Stimulated activated CD8-positive, alpha-beta memory T cell treated with anti-CD3 and anti-CD28 coated beads, Interleukin-7, amount 100 ng/mL, for 48 hours (primary cell): ENCODE data around the gene CABCOCO1.
"Not testable (repeated sequence)": the region's sequence is repeated elsewhere in the genome, so short reads cannot be mapped to it uniquely, and the experiment has no call there.

ENCODE experiments used
- DNase-seq, 2 donors: peaks; one replicate each; pipeline ENCODE4 v3.0.0-alpha.2; 2020; ENCODE audit warnings: low read depth in 1 of 2; ENCODE audit errors: extremely low read depth in 1 of 2

Gene CABCOCO1

DNA sequence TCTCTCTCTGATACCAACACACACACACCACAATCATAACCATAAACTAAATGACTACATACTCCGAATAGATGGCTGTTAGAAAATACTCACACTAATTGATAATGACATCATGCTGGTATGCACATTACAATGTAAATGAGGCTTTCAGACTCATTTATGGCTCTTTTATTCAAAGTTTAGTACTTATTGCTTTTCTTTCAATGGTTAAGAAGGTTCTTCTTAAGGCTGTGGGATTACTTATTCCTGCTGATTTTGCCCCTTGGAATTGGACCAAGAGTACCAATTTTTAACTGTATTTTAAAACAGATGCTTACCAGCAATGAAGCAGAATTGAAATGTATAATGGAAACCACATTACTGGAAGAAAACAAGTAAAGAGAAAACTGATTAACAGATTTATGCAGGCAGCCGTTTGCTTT lies 20.6 kb upstream of the CABCOCO1 start:
- no peak for DNase-seq

DNA sequence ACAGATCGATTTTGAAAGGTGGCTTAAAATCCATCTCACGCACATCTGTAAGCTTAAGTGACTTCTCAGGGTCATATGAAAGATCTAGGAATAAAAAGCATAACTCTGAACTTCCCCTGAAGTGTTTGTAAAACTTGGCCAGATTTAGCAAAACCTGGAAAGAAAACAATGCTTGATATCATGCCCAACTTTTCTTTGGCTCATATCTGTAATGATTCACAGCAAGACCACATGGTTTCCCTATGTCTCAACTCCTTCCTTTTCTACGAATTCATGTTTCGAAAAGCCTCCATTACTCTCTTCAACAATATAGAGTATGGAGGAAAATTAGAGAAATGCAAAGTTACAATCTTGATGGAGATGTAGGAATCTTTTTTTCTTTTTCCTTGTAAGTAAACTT lies 20.1 kb upstream of the CABCOCO1 start:
- no peak for DNase-seq

DNA sequence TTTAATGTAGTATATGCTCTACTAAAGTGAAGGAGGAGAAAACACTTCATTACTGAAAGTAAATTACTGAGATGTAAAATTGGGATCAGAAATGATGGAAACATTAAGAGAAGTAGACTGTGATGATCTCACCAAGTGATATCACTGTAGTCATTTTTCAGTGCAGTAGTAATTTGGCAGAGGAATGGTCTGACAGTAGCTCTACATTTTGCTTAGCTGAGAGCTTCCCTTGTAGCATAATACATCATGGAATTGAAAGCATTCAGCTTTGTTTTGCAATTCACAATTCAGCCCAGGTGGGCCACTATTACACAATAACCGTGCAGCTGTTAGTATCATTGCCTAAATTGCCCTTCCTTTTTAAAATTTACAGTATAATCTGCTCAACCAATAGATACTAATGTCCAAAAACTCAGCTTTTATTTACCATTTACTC lies 19.4 kb upstream of the CABCOCO1 start:
- DNase-seq, result no peak

DNA sequence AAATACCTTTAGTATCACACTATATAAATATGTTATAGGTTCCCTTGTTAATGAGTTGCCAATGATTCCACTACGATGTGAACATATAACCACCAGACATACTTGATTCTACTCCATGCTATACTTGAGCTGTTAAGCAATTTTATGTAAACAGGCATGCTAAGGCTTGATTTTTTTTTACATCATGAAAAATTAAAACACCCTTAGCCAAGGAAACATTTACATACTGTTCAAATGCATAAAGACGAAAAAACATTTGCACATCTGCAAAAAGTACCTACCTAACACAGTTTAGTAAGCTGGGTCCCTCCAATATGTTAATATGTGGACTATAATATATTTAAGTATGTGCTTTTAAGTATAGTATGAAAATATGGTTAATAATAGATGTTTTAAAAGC lies 9.0 kb upstream of the CABCOCO1 start:
- DNase-seq, result no peak

DNA sequence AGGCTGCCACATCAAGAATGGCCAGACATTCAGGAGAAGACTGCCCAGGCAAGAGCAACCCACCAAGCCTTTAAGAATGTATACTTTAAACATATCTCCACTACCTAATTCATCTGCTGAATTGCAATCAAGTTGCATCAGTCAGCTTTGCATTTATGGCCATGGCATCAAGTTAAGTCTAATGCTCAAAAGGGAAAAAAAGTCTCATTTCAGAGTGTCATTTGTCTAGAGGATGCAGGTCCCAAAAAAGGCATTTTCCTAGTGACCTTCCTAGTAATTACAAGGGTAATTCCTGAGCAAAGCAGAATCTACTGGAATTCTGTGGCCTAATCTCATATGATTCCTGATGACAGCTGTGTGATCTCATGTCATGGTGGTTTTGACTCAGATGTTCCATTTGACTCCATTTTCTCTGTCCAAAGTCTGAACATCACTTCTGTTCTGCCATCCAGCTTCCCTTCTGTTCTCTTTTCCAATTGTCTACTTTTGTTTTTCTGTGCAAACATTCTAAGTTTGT lies 7.3 kb upstream of the CABCOCO1 start:
- DNase-seq, result no peak

DNA sequence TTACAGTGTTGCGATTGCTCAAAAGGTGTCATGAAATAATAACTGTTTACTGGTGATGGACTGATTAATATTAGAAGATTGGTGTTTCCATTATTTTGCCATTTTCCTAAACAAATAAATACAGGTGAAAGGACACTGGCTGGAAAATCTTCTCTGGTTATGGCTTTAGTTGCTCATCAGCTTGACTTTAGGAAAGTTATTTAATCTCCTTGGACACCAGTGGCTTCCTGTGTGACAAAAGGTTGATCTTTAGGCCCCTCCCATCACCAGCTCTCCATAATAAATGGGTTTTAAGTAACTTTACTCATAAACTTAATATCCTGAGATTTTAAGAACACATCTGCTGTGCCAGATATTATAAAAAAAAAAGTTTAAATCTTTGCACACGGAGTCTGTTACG lies 737 bp downstream of the CABCOCO1 start:
- no peak for DNase-seq

DNA sequence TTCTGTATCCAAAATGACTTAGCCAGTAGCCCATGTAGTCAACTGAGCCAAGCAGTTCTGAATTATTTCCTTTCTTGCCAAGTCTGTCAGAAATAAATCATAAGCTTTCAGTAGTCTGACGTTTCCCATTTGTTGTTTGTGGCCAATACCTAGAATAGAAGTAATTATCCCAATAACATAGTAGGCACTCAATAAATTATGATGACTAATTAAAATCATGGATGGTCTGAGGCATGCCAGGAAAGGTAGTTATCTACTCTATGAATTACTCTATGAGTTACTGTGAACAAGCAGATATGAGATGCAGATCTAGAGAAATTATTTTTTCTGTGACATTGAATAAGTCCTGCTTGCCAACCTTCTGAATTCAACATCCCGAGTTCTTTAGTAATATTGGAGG lies 2.3 kb downstream of the CABCOCO1 start:
- DNase-seq, result no peak

DNA sequence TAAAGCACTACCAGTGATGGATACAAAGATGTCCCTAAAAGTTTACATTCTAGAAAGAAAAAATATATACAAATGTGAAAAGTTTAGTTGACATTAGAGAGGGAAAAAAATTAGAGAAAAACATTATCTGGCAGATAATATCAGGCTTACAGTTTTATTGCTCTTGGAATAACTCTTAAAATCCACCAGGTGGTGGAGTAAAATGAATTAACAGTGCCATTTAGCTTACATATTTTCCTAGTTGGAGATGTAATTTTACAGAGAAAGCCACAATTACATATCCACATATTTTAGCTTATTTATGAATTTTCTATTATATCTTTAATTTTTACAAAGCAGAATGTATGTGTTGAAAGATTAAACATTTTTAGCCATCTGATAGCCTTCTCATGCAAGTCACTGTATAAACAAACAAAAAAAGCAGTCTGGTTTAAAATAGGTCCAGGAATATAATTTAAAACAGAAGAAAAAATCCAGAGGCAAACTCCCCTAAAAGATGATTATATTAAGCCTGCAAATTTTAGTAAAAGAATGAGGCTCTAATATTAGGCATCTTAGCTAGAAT lies 6.5 kb downstream of the CABCOCO1 start:
- DNase-seq, result no peak

DNA sequence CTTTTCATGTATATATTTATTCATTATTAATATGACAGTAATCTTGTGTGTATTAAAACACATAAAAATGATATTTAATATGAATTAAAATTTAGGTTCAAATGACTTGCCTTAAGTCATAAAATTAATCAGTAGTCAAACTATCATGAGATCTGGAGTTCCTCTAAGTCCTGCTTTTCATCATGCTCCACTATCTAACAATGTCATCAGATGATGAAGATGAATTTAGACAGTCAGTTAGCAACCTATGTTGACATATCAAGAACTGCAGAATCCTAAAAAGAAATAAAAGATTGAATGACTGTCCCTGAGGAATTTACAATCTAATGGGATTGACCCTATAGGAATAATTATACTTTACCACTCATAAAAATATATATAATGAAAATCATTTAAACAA lies 7.1 kb downstream of the CABCOCO1 start:
- DNase-seq, result no peak

DNA sequence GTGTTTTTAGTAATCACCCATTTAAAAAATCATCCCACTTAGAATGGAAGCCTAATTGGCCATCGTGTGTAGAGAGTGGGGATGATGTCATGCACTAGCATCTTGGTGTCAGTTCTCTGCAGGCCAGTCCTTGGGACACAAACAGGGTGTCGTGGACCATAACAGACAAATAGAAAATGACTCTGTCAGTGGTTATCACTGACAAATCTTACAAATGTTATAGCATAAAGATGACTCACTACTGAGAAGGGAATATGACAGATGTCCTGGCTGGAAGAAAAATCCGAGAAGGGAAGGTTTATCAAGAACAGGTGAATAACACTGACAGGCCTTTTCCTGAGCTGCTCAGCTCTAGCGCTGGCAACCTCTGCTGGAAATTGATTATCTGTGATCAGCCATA lies 10.6 kb downstream of the CABCOCO1 start:
- DNase-seq, result no peak

DNA sequence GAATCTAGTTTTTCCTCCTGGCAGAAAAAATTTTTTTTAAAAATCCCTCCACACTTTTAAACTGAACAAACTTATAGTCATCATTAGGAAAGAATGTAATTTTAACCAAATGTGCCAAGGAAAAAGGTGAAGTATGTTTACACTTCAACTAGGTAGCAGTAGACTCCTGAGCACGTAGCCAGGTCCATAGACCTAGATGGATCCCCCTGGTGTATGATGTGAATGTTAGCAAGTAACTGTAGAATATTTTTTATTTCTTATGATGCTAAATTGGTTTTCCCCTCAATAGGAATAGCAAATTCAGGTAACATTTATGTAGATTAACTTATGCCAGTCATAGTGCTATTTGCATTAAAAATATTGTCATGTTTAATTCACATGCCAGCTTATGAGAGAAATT lies 19.6 kb downstream of the CABCOCO1 start:
- DNase-seq, result no peak

DNA sequence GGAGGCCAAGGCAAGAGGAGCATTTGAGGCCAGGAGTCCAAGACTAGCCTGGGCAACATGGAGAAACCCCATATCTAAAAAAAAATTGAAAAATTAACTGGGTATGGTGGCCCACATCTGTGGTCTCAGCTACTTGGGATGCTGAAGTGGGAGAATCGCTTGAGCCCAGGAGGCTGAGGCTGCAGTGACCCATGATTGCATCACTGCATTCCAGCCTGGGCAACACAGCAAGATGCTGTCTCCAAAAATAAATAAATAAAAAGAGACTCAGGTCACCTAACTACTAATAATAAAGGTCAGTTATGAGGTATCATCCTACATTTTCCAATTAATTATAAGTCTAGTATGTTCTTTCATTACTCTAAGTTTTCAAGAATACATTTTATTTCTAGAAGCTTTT lies 20.6 kb downstream of the CABCOCO1 start:
- no peak for DNase-seq

DNA sequence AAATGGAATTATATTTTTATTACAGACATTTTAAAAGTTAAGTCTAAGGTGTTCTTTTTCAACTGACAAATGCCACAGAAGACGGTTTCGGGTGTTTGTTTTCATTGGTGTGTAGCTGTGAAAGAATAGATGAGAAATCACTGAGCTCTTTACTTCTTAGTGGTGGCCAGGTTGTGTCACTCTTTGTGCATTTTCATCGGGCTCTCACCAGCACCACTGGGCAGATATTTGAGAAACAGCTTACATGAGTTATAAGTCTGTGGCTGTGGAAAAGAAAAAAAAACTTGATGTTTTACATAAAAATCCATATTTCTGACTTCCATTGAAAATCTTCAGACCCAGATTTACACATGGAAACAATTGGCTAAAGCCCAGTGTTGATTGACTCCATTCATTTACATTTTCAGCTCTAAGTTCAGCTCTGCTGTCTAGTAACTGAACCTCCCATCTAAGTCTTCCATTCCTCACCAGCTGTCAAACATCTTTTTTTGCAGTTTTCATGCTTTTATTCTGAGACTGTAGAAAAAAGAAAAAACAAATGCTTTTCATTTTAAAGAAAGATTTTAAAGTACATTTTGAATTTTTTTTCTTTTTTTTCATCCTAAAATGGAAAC lies 22.3 kb downstream of the CABCOCO1 start:
- DNase-seq, result no peak

DNA sequence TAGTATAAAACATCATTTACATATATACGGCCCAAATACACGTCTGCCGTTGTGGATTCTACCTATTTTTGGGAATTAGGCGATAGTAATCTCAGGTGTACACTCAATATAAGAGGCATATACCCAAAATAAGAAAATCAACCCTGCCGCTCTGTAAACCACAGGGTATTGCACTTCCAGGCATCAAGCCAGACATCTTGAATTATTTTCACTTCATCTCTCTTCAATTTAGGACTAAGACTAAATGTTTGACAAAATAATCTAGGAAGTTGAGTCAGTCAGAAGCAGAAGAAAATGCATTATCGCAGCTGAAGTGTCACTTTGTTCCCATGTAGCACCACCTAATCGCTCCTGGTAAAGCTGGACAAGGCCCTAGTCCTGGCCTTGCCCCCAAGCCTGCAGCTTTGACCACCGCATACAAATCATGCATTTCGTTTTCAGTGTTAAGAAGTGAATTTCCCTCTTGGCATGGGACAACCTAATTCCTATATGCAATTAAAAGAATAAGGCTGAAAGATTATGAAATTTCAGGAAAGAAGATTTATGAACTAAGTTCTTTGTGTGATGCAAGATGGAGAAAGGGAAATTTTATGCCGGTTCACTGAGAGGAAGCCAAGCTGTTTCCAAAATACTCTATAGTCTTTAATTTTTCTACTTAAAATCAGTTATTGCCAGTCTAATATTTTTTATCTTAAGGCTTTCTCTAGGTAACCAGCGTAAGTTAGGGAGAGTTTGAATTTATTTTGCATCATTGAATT lies 26.0 kb downstream of the CABCOCO1 start:
- DNase-seq, result no peak

DNA sequence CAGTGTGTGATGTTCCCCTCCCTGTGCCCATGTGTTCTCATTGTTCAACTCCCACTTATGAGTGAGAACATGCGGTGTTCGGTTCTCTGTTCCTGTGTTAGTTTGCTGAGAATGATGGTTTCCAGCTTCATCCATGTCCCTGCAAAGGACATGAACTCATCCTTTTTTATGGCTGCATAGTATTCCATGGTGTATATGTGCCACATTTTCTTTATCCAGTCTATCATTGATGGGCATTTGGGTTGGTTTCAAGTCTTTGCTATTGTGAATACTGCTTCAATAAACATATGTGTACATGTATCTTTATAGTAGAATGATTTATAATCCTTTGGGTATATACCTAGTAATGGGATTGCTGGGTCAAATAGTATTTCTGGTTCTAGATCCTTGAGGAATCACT lies 28.9 kb downstream of the CABCOCO1 start:
- not testable (repeated sequence) for DNase-seq

DNA sequence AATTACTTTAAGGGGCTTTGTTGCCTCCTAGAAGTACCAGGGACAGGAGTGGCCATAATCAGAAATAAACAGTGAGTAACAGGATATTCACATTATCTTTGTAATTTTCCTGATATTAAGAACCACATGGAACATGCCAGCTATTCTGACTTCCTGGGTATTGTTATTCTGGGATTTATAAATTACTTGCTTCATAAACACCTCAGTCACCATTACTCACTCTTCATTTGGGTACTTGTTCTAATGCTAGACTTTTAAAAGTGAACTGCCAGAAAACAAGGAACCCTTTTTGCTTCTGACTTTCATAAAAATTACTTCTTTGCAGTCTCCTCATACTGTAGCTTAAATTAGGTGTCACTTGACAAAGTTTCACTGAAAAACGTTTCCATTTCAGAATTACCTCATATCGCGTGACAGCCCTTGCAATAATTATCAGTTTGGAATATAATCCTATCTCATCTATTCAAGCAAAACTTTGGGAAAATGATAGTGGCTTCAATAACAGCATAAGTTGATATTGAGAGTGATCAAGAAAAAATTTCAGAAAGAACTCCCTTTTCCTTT lies 29.8 kb downstream of the CABCOCO1 start:
- DNase-seq, result no peak

DNA sequence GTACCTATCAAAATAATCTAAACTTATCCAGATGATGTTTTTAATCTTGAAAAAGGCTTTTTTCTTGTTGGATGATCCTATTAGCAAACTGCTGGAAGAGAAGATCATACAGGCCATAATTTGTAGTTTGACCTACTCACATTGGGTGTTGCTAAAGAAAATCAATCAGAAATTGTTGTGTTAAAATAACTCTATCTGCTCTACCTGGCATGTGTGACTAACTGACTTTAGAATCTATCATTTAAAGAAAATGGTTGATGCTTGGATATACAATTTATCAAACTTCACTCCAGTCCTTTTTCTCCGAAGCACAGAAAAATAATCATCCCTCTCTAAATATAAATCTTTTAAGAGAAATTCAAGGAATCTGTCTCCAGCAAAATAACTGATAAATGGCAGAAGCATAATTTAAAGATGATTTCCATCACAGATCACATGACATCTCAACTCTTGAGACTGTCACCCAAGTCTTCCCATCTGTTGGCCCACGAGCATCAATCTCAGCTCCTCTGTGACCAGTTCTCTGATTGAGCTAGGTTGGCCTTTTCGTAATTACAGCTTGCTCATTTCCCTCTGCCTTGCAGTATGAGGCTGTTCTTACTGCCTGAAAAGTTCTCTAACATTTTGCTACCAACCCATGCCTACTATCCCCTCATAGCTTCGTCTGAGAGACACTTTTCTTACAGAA lies 36.4 kb downstream of the CABCOCO1 start:
- no peak for DNase-seq

DNA sequence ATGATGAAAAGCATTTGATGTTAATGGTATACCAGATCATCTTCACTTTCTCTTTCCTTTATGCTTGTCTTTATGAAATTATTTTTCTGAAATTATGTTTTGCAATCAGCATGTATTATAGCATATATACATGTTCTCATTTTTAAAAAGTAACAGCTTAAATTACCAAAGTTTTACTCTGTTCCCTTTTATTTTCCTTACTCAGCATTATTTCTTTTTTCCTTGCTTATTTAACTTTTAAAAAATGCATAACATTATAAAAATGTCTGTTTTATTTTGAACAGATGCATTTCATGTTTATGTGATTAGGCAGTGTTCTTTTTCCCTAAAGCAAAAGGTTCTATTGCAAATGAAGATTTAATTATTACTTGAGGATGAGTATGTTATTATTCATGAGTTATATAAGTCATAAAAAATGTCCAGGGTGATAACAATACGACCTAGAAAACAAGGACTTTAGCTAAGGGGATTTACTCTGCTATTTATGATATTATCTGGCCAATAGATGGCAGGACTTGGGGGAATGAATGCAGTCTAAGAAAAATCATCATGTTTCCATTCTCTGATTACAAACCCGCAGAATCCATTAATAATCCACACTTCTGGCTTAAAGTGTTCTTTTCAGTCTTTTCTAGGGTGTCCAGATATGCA lies 38.5 kb downstream of the CABCOCO1 start:
- DNase-seq, result no peak

DNA sequence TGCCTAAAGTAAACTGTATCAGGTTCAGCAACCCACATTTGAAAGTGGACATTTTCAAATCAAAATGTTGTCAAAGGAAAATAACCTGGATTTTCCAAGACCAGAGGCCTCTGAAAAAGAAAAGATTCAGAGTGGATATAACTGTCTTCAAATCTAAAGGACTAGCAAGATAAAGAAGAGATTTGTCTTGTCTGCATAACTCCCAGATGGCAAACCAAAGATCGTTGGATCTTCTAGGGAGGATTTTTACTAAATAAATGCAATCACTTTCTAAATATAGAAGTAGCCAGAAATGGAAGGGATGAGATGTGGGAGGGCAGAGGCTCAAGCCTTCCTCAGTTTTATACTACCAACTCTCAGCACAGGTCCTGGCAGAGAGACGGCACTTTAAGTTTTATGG lies 39.0 kb downstream of the CABCOCO1 start:
- DNase-seq, result no peak

DNA sequence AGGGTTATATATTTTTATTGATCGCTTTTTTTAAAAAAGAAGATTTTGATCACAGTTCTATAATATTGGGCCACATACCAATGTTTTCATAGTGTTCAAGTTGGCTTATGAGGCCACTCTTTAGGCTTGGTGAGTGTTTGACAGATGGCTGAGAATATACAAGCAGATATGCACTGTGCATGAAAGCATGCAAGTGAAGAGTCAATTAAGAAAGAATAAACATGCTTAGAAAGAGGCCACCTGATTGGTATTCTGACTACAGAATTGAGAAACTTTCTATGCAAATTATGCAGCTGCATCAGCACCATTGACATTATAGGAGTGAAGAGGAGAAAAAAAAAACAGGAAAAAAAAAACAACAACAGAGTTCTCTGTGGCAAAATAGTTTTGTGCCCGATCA lies 39.9 kb downstream of the CABCOCO1 start:
- no peak for DNase-seq
